GM12865 (cell line): ENCODE results near the gene MAP4K3.

Experiments used
- DNase-seq: peaks from one replicate; pipeline ENCODE4 v3.0.0; 2010; ENCODE audit warnings: low read depth
- H3K4me3 ChIP-seq: 2 replicates; pipeline ENCODE4 v1.5.1; 2011; ENCODE audit warnings: mild to moderate bottlenecking, low read depth, low read length, control low read depth
- CTCF ChIP-seq: IDR thresholded peaks from 2 replicates; pipeline ENCODE4 v1.5.1; 2011; ENCODE audit warnings: low read length, control low read depth, low read depth, inconsistent platforms; ENCODE audit not compliant: insufficient read depth; ENCODE audit errors: missing control alignments

Gene MAP4K3

DNA sequence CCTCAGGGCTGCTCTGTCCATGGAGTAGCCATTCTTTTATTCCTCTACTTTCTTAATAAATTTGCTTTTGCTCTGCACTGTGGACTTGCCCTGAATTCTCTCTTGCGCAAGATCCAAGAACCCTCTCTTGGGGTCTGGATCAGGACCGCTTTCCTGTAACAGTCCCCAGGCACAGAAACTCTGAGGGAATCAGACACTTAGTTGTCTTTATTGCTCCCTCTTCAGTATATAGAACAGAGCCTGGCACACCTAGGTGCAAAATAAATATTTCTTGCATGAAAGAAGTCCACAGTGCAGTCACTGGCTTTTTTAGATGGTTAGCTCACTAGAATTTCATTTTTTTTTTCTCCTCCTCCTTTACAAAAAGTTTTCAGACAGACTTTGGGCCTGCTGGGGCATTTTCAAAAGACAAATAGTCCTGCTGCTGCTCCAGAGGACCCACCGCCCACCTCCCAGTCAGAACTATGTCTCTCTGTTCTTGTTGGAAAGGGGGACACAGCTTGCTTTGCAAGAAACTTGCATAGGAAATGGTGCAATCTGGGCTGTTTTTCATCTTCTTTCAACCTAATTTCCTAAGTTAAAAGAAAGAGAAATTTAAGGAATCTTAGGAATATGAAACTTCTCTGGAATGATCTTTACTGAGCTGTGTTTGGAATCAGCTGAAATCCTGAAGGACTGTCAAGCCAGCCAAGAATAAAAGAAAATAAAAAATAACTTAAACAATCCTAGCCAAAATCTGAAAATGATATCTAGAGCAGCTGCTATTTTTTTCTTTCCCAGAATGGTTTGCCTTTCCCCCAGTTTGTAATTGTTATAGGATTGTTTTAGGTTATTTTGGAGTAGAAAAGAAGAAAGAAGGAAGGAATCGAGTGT is 31.7 kb upstream of the MAP4K3 start:
- no peak for TF ChIP-seq CTCF
- no peak for DNase-seq
- no peak overlapping the region for H3K4me3 ChIP-seq

GRCh38 chr2:39466311-39466710 is 29.2 kb upstream of the MAP4K3 start:
- TF ChIP-seq CTCF = no peak
- no peak overlapping the region for H3K4me3 ChIP-seq
- DNase-seq = no peak

DNA sequence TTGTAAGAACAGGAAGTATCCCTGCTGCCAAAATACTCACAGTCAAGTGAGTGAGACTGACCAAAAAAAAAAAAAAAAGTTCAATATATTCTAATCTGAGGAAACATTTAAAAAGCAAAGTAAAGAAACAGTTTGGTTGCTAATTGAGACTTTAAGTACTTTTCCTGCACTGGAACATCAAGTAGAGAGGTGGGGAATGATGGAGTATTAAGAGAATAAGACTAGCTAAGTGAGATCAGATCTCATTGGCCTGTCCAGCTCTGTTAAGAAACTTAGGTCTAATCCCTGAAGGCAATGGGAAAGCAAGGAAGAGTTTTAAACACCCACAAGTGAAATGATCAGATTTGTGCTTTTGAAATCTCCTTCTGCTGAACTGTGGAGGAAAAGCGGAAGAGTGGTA is 27.8 kb upstream of the MAP4K3 start:
- DNase-seq = no peak
- no peak overlapping the region for H3K4me3 ChIP-seq
- no peak for TF ChIP-seq CTCF

DNA sequence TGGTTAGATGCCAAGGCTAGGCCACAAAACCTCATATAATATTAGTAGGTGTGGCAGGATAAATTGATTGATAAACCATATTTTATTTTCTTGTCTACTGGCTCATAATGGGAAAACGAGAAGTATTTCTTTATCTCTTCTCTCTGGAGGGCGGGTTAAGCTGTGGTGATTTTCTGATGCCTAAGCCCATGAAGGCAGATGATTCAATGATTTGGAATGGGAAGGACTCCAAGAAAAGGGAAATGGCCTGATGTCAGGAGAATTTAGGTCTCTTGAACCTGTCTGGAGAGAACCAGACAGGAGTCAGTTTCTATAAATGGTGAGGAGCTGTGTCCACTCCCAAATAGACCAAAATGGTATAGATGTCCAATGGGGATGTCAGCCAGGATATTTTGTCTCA is 18.7 kb upstream of the MAP4K3 start:
- TF ChIP-seq CTCF = no peak
- H3K4me3 ChIP-seq = no peak overlapping the region
- no peak for DNase-seq

DNA sequence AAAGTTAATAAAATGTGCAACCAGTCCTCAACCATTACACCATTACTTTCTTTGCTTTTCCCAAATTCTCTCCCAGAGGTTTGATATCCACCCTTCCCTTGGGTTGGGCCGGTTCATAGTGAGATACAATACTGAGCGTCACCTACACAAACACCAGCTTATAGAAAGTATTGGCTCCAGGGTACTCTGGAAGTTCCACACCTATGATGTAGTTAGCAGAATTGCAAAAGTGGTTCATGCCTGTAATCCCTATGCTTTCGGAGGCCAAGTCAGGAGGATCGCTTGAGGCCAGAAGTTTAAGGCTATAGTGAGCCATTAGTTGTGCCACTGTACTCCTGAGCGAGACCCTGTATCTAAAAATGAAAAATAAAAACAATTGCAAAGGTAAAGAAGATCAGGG is 15.3 kb upstream of the MAP4K3 start:
- H3K4me3 ChIP-seq = no peak overlapping the region
- DNase-seq = no peak
- TF ChIP-seq CTCF = no peak

- DNase-seq = no peak
- no peak for TF ChIP-seq CTCF
These were observed 14.9 kb upstream of the MAP4K3 start for GRCh38 chr2:39451954-39452353.

DNA sequence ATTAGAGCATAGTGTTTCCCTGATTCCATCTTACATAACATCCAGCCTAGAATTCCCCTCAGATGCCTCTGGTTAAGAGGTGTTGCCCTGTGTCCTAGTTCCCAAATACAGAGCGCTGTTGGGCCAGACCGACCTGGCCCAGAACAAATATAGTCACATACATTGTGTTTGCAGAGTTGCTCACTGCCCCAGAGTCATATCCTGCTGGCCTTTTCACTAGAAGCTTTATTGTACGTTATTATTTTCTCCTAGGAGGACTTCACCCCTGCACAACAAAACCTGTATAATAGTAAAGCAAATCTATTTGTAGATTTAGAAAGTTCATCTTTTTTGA is 11.1 kb upstream of the MAP4K3 start:
- H3K4me3 ChIP-seq = no peak overlapping the region
- no peak for TF ChIP-seq CTCF
- no peak for DNase-seq

More at GRCh38 chr2:39451954-39452353, 14.9 kb upstream of the MAP4K3 start:
- H3K4me3 ChIP-seq = no peak overlapping the region
